ENCODE results near the gene SNED1. TPM values are rescaled to one million over a fixed set of nuclear protein-coding genes. Genes with fewer than 3 reads are reported as not detected.
A peak's percentile ranks its signal among the peaks of the same experiment; 100 is the strongest.

Gene SNED1
- total RNA-seq, 4 donors from 2014 or later: 5.6 to 31.9 (median 13.2) TPM

GRCh38 chr2:241112592-241112991, 114.2 kb downstream of the SNED1 start:
- DNase-seq (ENCODE audit: low spot score in 2 of 2): peak in 1 of 2 donors; percentile 38
- Histone ChIP-seq H3K27me3 (no peaks in the 10 kb centered on the region), H3K36me3 (peaks cover 12% of the 10 kb centered on the region), H3K4me3 (no peak overlapping the region), H3K4me1 (no peaks in the 10 kb centered on the region), H3K9me3 (no peaks in the 10 kb centered on the region), H3K27ac (no peak overlapping the region)
- 83% methylated on average over 8 of the region's 8 CpGs for WGBS
- no peak for TF ChIP-seq POLR2A (IDR thresholded peaks at IDR 0.05)
- TF ChIP-seq EP300 (IDR thresholded peaks at IDR 0.05): no peak
- no peak for TF ChIP-seq POLR2AphosphoS5 (IDR thresholded peaks at IDR 0.05)
- no peak for TF ChIP-seq CTCF (IDR thresholded peaks at IDR 0.05)

GRCh38 chr2:241114836-241115235, 116.4 kb downstream of the SNED1 start:
- Histone ChIP-seq H3K27me3 (no peaks in the 10 kb centered on the region), H3K9me3 (no peaks in the 10 kb centered on the region), H3K27ac (no peak overlapping the region), H3K4me3 (no peak overlapping the region), H3K4me1 (no peaks in the 10 kb centered on the region), H3K36me3 (peaks cover 12% of the 10 kb centered on the region)
- TF ChIP-seq EP300 (IDR thresholded peaks at IDR 0.05) (no peak), POLR2A (IDR thresholded peaks at IDR 0.05) (no peak), POLR2AphosphoS5 (IDR thresholded peaks at IDR 0.05) (no peak), CTCF (IDR thresholded peaks at IDR 0.05) (no peak)
- WGBS: 89% methylated on average over 11 of the region's 11 CpGs
- peak in 1 of 2 donors; percentile 57 for DNase-seq (ENCODE audit: low spot score in 2 of 2)

GRCh38 chr2:241115361-241115760, 116.9 kb downstream of the SNED1 start:
- 90% methylated on average over 8 of the region's 8 CpGs for WGBS
- TF ChIP-seq EP300 (IDR thresholded peaks at IDR 0.05) (no peak), CTCF (IDR thresholded peaks at IDR 0.05) (no peak), POLR2AphosphoS5 (IDR thresholded peaks at IDR 0.05) (no peak), POLR2A (IDR thresholded peaks at IDR 0.05) (no peak)
- no peak overlapping the region for H3K4me3 ChIP-seq
- peaks cover 12% of the 10 kb centered on the region for H3K36me3 ChIP-seq
- H3K27me3 ChIP-seq: no peaks in the 10 kb centered on the region
- H3K27ac ChIP-seq: no peak overlapping the region
- no peaks in the 10 kb centered on the region for H3K9me3 ChIP-seq
- peak in 1 of 2 donors; percentile 93 for DNase-seq (ENCODE audit: low spot score in 2 of 2)
- no peaks in the 10 kb centered on the region for H3K4me1 ChIP-seq

GRCh38 chr2:241116606-241117560, 118.5 kb downstream of the SNED1 start:
- DNase-seq (ENCODE audit: low spot score in 2 of 2): peak in 1 of 2 donors; percentile 67
- Histone ChIP-seq H3K4me3 (no peak overlapping the region), H3K9me3 (no peaks in the 10 kb centered on the region), H3K27ac (no peak overlapping the region), H3K27me3 (no peaks in the 10 kb centered on the region), H3K4me1 (no peaks in the 10 kb centered on the region), H3K36me3 (peaks cover 11% of the 10 kb centered on the region)
- WGBS: 93% methylated on average over 32 of the region's 32 CpGs
- TF ChIP-seq POLR2A (IDR thresholded peaks at IDR 0.05) (no peak), CTCF (IDR thresholded peaks at IDR 0.05) (no peak), POLR2AphosphoS5 (IDR thresholded peaks at IDR 0.05) (no peak)

GRCh38 chr2:241118737-241119505, 120.5 kb downstream of the SNED1 start:
- Histone ChIP-seq H3K27me3 (no peaks in the 10 kb centered on the region), H3K4me1 (peaks cover 1% of the 10 kb centered on the region), H3K27ac (no peak overlapping the region), H3K36me3 (peaks cover 14% of the 10 kb centered on the region), H3K9me3 (no peaks in the 10 kb centered on the region), H3K4me3 (no peak overlapping the region)
- DNase-seq (ENCODE audit: low spot score in 2 of 2): peak in 1 of 2 donors; percentile 65
- TF ChIP-seq POLR2A (IDR thresholded peaks at IDR 0.05) (no peak), CTCF (IDR thresholded peaks at IDR 0.05) (no peak), POLR2AphosphoS5 (IDR thresholded peaks at IDR 0.05) (no peak), EP300 (IDR thresholded peaks at IDR 0.05) (no peak)
- WGBS: 89% methylated on average over 18 of the region's 24 CpGs

Data from suprapubic skin (tissue), 4 donors.